ENCODE data around the gene TMEM247.
"Not testable (repeated sequence)": the region's sequence is repeated elsewhere in the genome, so short reads cannot be mapped to it uniquely, and the experiment has no call there.

The TMEM247 gene

GRCh38 chr2:46512185-46512584, 32.8 kb downstream of the TMEM247 start:
- DNase-seq (ENCODE audit: low spot score), result no peak

DNA sequence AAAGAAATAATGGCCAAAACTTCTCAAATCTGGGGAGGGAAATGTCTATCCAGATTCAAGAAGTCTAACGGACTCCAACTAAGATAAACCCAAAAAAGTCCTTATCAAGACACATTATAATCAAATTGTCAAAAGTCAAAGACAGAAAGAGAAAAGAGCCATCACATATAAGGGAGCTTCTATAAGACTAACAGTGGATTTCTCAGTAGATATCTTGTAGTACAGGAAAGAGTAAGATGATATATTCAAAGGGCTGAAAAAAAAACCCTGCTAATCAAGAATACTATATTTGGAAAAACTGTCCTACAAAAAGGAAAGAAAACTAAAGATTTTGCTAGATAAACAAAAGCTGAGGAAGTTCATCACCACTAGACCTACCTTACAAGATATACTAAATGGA, 35.4 kb downstream of the TMEM247 start:
- no peak for DNase-seq (ENCODE audit: low spot score)

DNA sequence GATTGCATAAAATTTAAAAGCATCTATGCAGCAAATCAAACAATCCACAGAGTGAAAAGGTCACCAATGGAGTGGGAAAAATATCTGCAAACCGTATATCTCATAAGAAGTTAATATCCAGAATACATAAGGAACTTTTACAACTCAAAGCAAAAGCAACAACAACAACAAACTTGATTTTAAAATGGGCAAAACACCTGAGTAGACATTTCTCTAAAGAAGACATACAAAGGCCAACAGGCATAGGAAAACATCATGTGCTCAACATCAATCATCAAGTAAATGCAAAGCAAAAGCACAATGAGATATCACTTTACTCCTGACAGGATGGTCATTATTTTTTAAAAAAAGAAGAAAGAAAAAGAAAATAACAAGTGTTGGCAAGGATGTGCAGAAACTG, 38.1 kb downstream of the TMEM247 start:
- no peak for DNase-seq (ENCODE audit: low spot score)

DNA sequence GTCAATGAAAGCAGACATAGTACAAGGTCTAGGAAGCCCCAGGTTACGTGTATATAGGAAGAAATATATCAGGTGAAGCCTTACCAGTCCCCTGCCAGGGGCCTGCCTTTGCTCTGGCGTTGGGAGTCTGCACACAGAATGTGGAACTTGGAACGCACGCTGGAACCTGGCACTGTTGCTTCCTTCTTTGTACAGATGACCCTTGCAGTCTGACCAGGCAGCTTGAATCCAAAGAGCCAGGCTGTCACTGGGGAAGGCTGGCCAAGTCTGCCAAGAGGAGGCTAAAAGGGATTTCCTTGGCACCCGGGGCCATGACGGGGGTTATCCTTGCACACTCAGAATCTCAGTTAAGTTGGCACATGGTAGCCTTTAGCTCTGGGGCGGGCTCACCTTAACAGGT, 39.5 kb downstream of the TMEM247 start:
- DNase-seq (ENCODE audit: low spot score), result no peak

DNA sequence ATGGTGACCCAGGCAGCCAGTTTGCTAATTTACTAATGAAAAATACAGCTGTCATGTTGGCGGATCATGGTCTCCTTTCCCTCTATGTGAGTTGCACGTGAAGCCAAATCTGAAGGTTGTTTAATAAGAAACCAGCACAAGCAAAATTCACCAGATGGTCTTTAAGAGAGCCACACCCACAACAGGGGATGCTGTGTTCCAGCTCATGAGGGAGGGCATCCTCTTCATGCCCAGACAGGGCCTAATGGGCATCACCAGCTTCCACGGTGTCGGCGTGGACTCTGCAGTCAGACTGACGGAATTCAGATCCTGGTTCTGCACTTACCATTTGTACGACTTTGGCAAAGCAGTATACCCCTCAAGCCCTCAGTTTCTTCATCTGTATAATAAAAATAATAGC, 39.9 kb downstream of the TMEM247 start:
- DNase-seq (ENCODE audit: low spot score), result no peak

DNA sequence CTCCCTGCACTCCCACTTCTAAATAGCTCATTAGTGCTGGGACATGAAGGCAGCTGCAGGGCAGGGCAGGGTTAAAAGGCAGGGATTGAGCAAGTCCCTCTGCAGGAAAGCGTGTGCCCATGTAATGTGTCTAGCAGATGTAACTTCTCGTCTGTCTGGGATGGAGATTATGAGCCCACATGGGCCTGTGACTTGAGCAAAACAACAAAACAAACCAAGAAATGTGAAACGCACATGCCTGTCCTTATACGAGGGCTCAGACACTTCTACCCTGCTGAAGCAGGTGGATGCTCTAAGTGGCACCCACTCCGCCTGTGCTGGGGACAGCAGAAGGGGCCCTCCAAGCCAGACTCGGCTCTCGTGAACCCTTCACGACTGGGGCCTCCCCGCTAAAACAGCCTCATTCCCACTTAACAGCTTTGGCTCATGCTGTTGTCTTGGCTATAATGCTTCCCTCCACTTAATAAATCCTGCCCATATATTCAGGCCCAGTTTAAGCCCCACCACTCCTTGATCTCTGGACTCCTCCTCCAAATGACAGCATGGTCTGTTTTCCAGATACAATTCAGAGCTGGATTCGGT, 40.9 kb downstream of the TMEM247 start:
- no peak for DNase-seq (ENCODE audit: low spot score)

DNA sequence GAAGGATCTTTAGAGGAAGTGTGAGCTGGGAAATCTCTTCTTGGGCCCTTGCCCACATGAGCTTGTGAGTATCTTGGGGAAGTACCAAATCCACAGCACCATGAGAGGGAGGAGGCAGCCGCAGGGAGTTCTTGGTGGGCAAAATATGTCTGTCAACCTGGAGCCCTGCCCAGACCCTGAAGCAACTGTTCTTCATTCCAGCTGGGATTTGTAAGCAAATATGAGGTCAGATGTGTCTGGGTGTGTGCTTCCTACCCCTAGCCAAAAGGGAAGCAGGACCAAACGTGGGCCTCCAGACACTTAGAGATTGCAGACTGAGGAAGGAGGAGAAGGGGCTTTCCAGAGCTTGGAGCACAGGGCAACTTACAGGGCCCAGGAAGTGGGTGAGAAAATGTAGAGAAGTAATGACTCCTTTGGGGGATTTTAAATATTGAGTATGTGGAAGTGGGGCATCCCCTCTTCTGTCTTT, 41.9 kb downstream of the TMEM247 start:
- no peak for DNase-seq (ENCODE audit: low spot score)

GRCh38 chr2:46522385-46522784, 43.0 kb downstream of the TMEM247 start:
- not testable (repeated sequence) for DNase-seq (ENCODE audit: low spot score)

GRCh38 chr2:46525522-46526155, 46.3 kb downstream of the TMEM247 start:
- DNase-seq (ENCODE audit: low spot score), result no peak

DNA sequence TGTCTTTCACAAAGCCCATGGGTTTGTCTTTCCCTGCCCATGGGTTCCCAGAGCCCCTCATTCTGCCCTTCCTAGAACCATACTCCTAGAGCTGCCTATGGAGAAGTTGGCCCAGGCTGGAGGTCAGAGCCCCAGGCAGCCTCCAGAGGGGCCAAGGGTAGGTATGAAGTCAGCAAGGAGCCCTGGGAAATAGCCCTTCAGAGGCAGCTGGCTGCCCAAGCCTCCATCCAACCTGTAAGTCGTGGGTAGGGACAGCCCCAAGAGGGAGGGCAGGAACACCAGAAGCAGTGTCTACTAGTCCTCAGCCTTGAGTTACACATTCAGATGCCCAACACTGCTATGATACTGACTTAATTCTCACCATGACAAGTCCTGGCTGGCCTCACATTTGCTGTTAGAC, 49.5 kb downstream of the TMEM247 start:
- DNase-seq (ENCODE audit: low spot score), result no peak

DNA sequence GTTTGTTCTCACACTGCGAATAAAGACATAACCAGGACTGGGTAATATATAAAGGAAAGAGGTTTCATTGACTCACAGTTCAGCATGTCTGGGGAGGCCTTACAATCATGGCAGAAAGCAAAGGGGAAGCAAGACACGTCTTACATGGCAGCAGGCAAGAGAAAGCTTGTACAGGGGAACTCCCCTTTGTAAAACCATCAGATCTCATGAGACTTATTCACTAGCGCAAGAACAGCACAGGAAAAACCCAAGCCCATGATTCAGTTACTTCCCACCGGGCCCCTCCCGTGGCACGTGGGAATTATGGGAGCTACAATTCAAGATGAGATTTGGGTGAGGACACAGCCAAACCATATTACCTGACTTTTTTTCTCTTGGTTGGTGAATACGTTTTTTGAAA, 51.3 kb downstream of the TMEM247 start:
- no peak for DNase-seq (ENCODE audit: low spot score)

GRCh38 chr2:46531863-46532262, 52.5 kb downstream of the TMEM247 start:
- DNase-seq (ENCODE audit: low spot score), result no peak
